Loucy (cell line): Measurements from ENCODE around the gene MXD3.

Experiments used
- H2AFZ ChIP-seq: fragments of 200-600 bp; sonication (generic); 2 replicates; pipeline ENCODE4 v1.6.0; 2016; ENCODE audit warnings: antibody characterized with exemption, mild to moderate bottlenecking, low read length, moderate library complexity
- H3F3A ChIP-seq: fragments of 200-600 bp; 2 replicates; pipeline ENCODE4 v1.6.0; 2016; ENCODE audit warnings: antibody characterized with exemption, low read depth, mild to moderate bottlenecking
- H3K27me3 ChIP-seq: fragments of 200-600 bp; sonication (generic); 2 replicates; pipeline ENCODE4 v1.6.1; 2014; ENCODE audit warnings: low read length, mild to moderate bottlenecking; ENCODE audit not compliant: insufficient read depth, poor library complexity, severe bottlenecking
- H3K36me3 ChIP-seq: fragments of 200-600 bp; sonication (generic); 2 replicates; pipeline ENCODE4 v1.6.1; 2016; ENCODE audit warnings: low read length; ENCODE audit not compliant: insufficient read depth
- H3K4me1 ChIP-seq: fragments of 200-600 bp; sonication (generic); 2 replicates; pipeline ENCODE4 v1.5.1; 2014; ENCODE audit warnings: low read length, mild to moderate bottlenecking; ENCODE audit not compliant: insufficient read depth, poor library complexity, severe bottlenecking
- H3K4me2 ChIP-seq: fragments of 200-600 bp; sonication (generic); 2 replicates; pipeline ENCODE4 v1.6.0; 2014; ENCODE audit warnings: antibody characterized with exemption, low read length, low read depth, mild to moderate bottlenecking; ENCODE audit not compliant: poor library complexity, severe bottlenecking
- H3K4me3 ChIP-seq: fragments of 200-600 bp; sonication (generic); 2 replicates; pipeline ENCODE4 v1.5.1; 2014; ENCODE audit warnings: low read length, mild to moderate bottlenecking, mixed read lengths; ENCODE audit not compliant: poor library complexity, severe bottlenecking
- H3K79me2 ChIP-seq: fragments of 200-600 bp; sonication (generic); 2 replicates; pipeline ENCODE4 v1.6.1; 2014; ENCODE audit warnings: low read length; ENCODE audit not compliant: insufficient read depth
- H3K9ac ChIP-seq: fragments of 200-600 bp; sonication (generic); 2 replicates; pipeline ENCODE4 v1.6.0; 2014; ENCODE audit warnings: mild to moderate bottlenecking, low read depth, low read length, moderate library complexity; ENCODE audit not compliant: poor library complexity, severe bottlenecking
- H3K9me2 ChIP-seq: fragments of 200-600 bp; sonication (generic); replicated peaks from 2 replicates; pipeline ENCODE4 v1.6.1; 2016; ENCODE audit warnings: low read depth, low read length, mixed read lengths
- H3K9me3 ChIP-seq: fragments of 200-600 bp; sonication (generic); 2 replicates; pipeline ENCODE4 v1.6.1; 2014; ENCODE audit warnings: mild to moderate bottlenecking, antibody characterized with exemption, low read length, low read depth; ENCODE audit not compliant: insufficient read depth
- H4K20me1 ChIP-seq: fragments of 200-600 bp; sonication (generic); 2 replicates; pipeline ENCODE4 v1.6.0; 2014; ENCODE audit warnings: antibody characterized with exemption, low read length, mild to moderate bottlenecking; ENCODE audit not compliant: insufficient read depth, poor library complexity, severe bottlenecking
- CTCF ChIP-seq: fragments of 200-600 bp; sonication (generic); conservative IDR thresholded peaks from 2 replicates; pipeline ENCODE4 v1.5.1; 2014; ENCODE audit warnings: mild to moderate bottlenecking, antibody characterized with exemption, low read length
- EZH2phosphoT487 ChIP-seq: fragments of 200-600 bp; IDR thresholded peaks from 2 replicates; pipeline ENCODE4 v1.6.1; 2018; ENCODE audit warnings: antibody characterized with exemption, mild to moderate bottlenecking, moderate library complexity, borderline replicate concordance

MXD3 gene

GRCh38 chr5:177339107-177339638 is 27.5 kb upstream of the MXD3 start:
- Histone ChIP-seq H3K79me2 (peaks cover 26% of the 10 kb centered on the region; the same call in 1 of the 2 replicates), H3F3A (no peaks in the 10 kb centered on the region), H3K27me3 (no peaks in the 10 kb centered on the region), H3K9me2 (no peaks in the 10 kb centered on the region), H3K4me2 (peak overlapping the region; percentile 24), H3K36me3 (peaks cover 31% of the 10 kb centered on the region; the same call in 1 of the 2 replicates), H3K9ac (no peak overlapping the region), H3K4me1 (no peaks in the 10 kb centered on the region), H3K9me3 (no peaks in the 10 kb centered on the region), H3K4me3 (no peak overlapping the region), H2AFZ (no peak overlapping the region), H4K20me1 (no peaks in the 10 kb centered on the region)
- TF ChIP-seq CTCF (no peak), EZH2phosphoT487 (no peak)

- Histone ChIP-seq H3F3A (no peaks in the 10 kb centered on the region), H3K9ac (no peak overlapping the region), H3K9me3 (no peaks in the 10 kb centered on the region), H2AFZ (no peak overlapping the region), H3K4me3 (no peak overlapping the region), H3K27me3 (no peaks in the 10 kb centered on the region), H3K4me1 (no peaks in the 10 kb centered on the region), H4K20me1 (no peaks in the 10 kb centered on the region), H3K4me2 (no peak overlapping the region), H3K79me2 (peaks cover 22% of the 10 kb centered on the region; the same call in 1 of the 2 replicates), H3K9me2 (no peaks in the 10 kb centered on the region), H3K36me3 (peaks cover 37% of the 10 kb centered on the region; the same call in 1 of the 2 replicates)
- TF ChIP-seq CTCF = no peak
- no peak for TF ChIP-seq EZH2phosphoT487
Measured at GRCh38 chr5:177338251-177339106, 26.8 kb upstream of the MXD3 start.

- Histone ChIP-seq H3K4me3 (no peak overlapping the region), H3K36me3 (peaks cover 40% of the 10 kb centered on the region; the same call in 1 of the 2 replicates), H3K79me2 (peaks cover 18% of the 10 kb centered on the region; the same call in 1 of the 2 replicates), H3K4me1 (peaks cover 4% of the 10 kb centered on the region), H3K9me3 (no peaks in the 10 kb centered on the region), H2AFZ (no peak overlapping the region), H4K20me1 (no peaks in the 10 kb centered on the region), H3K4me2 (no peak overlapping the region), H3K9me2 (no peaks in the 10 kb centered on the region), H3K9ac (no peak overlapping the region), H3F3A (no peaks in the 10 kb centered on the region), H3K27me3 (no peaks in the 10 kb centered on the region)
- TF ChIP-seq CTCF = no peak
- TF ChIP-seq EZH2phosphoT487 = no peak
Measured at GRCh38 chr5:177336603-177337494, 25.2 kb upstream of the MXD3 start.
